ENCODE results near the gene ANXA2R.

- no peak for TF ChIP-seq POLR2A (IDR thresholded peaks at IDR 0.05)
- no peak for TF ChIP-seq POLR2AphosphoS5 (IDR thresholded peaks at IDR 0.05)
- TF ChIP-seq CTCF (IDR thresholded peaks at IDR 0.05 in 8 of 11, conservative IDR thresholded peaks at IDR 0.05 in 3 of 11): peak in 4 of 11 experiments; percentile 31 to 56 (median 48)
Observed at GRCh38 chr5:43017428-43017815, 22.7 kb downstream of the ANXA2R start.

Data from spleen (tissue), 7 donors.